KOPT-K1 (cell line): ENCODE results near the gene RAVER2.

Experiments used
- H3K27ac ChIP-seq: fragments of 200-600 bp; sonication (generic); 2 replicates; pipeline ENCODE4 v1.5.1; 2016; ENCODE audit warnings: antibody characterized with exemption, mild to moderate bottlenecking, low read depth, low read length; ENCODE audit not compliant: poor library complexity, severe bottlenecking
- H3K36me3 ChIP-seq: fragments of 200-600 bp; sonication (generic); 2 replicates; pipeline ENCODE4 v1.5.1; 2017; ENCODE audit warnings: antibody characterized with exemption, mild to moderate bottlenecking, low read length, moderate library complexity; ENCODE audit not compliant: insufficient read depth
- H3K9me3 ChIP-seq: fragments of 200-600 bp; sonication (generic); 2 replicates; pipeline ENCODE4 v1.5.1; 2017; ENCODE audit warnings: antibody characterized with exemption, low read length, mild to moderate bottlenecking; ENCODE audit not compliant: insufficient read depth, poor library complexity, severe bottlenecking

RAVER2 gene

GRCh38 chr1:64843675-64844074 lies 98.8 kb downstream of the RAVER2 start:
- H3K27ac ChIP-seq, result no peak overlapping the region
- peaks cover 89% of the 10 kb centered on the region for H3K36me3 ChIP-seq
- H3K9me3 ChIP-seq, result no peaks in the 10 kb centered on the region

GRCh38 chr1:64844175-64844574 lies 99.3 kb downstream of the RAVER2 start:
- Histone ChIP-seq H3K27ac (no peak overlapping the region), H3K36me3 (peaks cover 91% of the 10 kb centered on the region), H3K9me3 (no peaks in the 10 kb centered on the region)

- Histone ChIP-seq H3K36me3 (peaks cover 91% of the 10 kb centered on the region), H3K27ac (no peak overlapping the region), H3K9me3 (no peaks in the 10 kb centered on the region)
These were observed 99.7 kb downstream of the RAVER2 start for GRCh38 chr1:64844609-64845008.

- H3K9me3 ChIP-seq, result no peaks in the 10 kb centered on the region
- H3K27ac ChIP-seq, result no peak overlapping the region
- peaks cover 91% of the 10 kb centered on the region for H3K36me3 ChIP-seq
These were observed 101.1 kb downstream of the RAVER2 start for GRCh38 chr1:64845831-64846425.

GRCh38 chr1:64846573-64847430 lies 101.9 kb downstream of the RAVER2 start:
- no peak overlapping the region for H3K27ac ChIP-seq
- H3K9me3 ChIP-seq, result no peaks in the 10 kb centered on the region
- H3K36me3 ChIP-seq, result peaks cover 90% of the 10 kb centered on the region

GRCh38 chr1:64847666-64848065 lies 102.8 kb downstream of the RAVER2 start:
- Histone ChIP-seq H3K27ac (no peak overlapping the region), H3K36me3 (peaks cover 89% of the 10 kb centered on the region), H3K9me3 (no peaks in the 10 kb centered on the region)

- no peak overlapping the region for H3K27ac ChIP-seq
- H3K9me3 ChIP-seq, result no peaks in the 10 kb centered on the region
- peaks cover 89% of the 10 kb centered on the region for H3K36me3 ChIP-seq
These were observed 103.3 kb downstream of the RAVER2 start for GRCh38 chr1:64848136-64848535.

- Histone ChIP-seq H3K36me3 (peaks cover 90% of the 10 kb centered on the region), H3K9me3 (no peaks in the 10 kb centered on the region), H3K27ac (no peak overlapping the region)
These were observed 103.9 kb downstream of the RAVER2 start for GRCh38 chr1:64848803-64849202.

GRCh38 chr1:64849942-64850341 lies 105.1 kb downstream of the RAVER2 start:
- Histone ChIP-seq H3K27ac (no peak overlapping the region), H3K36me3 (peaks cover 90% of the 10 kb centered on the region)

GRCh38 chr1:64850846-64851245 lies 106.0 kb downstream of the RAVER2 start:
- no peak overlapping the region for H3K27ac ChIP-seq
- no peaks in the 10 kb centered on the region for H3K9me3 ChIP-seq
- peaks cover 89% of the 10 kb centered on the region for H3K36me3 ChIP-seq

More at GRCh38 chr1:64849942-64850341, 105.1 kb downstream of the RAVER2 start:
- H3K9me3 ChIP-seq, result no peaks in the 10 kb centered on the region

- Histone ChIP-seq H3K36me3 (peaks cover 89% of the 10 kb centered on the region), H3K9me3 (no peaks in the 10 kb centered on the region), H3K27ac (no peak overlapping the region)
These were observed 106.8 kb downstream of the RAVER2 start for GRCh38 chr1:64851664-64852063.

- no peak overlapping the region for H3K27ac ChIP-seq
- H3K9me3 ChIP-seq, result no peaks in the 10 kb centered on the region
- H3K36me3 ChIP-seq, result peaks cover 89% of the 10 kb centered on the region
These were observed 109.8 kb downstream of the RAVER2 start for GRCh38 chr1:64854674-64855073.

- H3K36me3 ChIP-seq, result peaks cover 86% of the 10 kb centered on the region
- H3K27ac ChIP-seq, result no peak overlapping the region
- H3K9me3 ChIP-seq, result no peaks in the 10 kb centered on the region
These were observed 110.7 kb downstream of the RAVER2 start for GRCh38 chr1:64855557-64855956.

- no peaks in the 10 kb centered on the region for H3K9me3 ChIP-seq
- no peak overlapping the region for H3K27ac ChIP-seq
- H3K36me3 ChIP-seq, result peaks cover 86% of the 10 kb centered on the region
These were observed 111.7 kb downstream of the RAVER2 start for GRCh38 chr1:64856553-64856952.

- Histone ChIP-seq H3K36me3 (peaks cover 91% of the 10 kb centered on the region), H3K9me3 (no peaks in the 10 kb centered on the region)
These were observed 112.5 kb downstream of the RAVER2 start for GRCh38 chr1:64857347-64857746.

GRCh38 chr1:64861611-64862010 lies 116.7 kb downstream of the RAVER2 start:
- Histone ChIP-seq H3K27ac (no peak overlapping the region), H3K9me3 (no peaks in the 10 kb centered on the region), H3K36me3 (peaks cover 88% of the 10 kb centered on the region)

More at GRCh38 chr1:64857347-64857746, 112.5 kb downstream of the RAVER2 start:
- no peak overlapping the region for H3K27ac ChIP-seq
